T-helper 1 cell treated with Interleukin-12 subunit alpha and Interleukin-12 subunit beta and Interleukin-4 antibody, amounts not matched to agents 30 ng/mL and 1 ng/mL, for 36 hours (primary cell): ENCODE data around the gene SKP1. TPM values are rescaled to one million over a fixed set of nuclear protein-coding genes. Genes with fewer than 3 reads are reported as not detected.

Experiments
- total RNA-seq: library from RNA; stranded (reverse); gene quantifications from 2 replicates; pipeline ENCODE4 v1.2.3, GENCODE V29; 2022

Gene SKP1
- total RNA-seq, 1 donor from 2014 or later, result 229 TPM

Other genes with a start within 250 kb of the SKP1 start
- gene C5orf15, start 208.3 kb downstream of the SKP1 start, total RNA-seq, result 31.7 and 32.2 TPM in 2 replicates
- 237 and 243 TPM in 2 replicates for gene VDAC1, start 172.0 kb downstream of the SKP1 start, total RNA-seq
- gene TCF7, start 62.3 kb downstream of the SKP1 start, total RNA-seq, result 107 and 110 TPM in 2 replicates
- 137 and 143 TPM in 2 replicates for gene PPP2CA, start 49.1 kb upstream of the SKP1 start, total RNA-seq
- 0.74 and 1.1 TPM in 2 replicates for gene CDKL3, start 190.2 kb upstream of the SKP1 start, total RNA-seq
- gene UBE2B, start 194.6 kb upstream of the SKP1 start, total RNA-seq, result 97.6 and 98.9 TPM in 2 replicates
- gene CDKN2AIPNL, start 234.9 kb upstream of the SKP1 start, total RNA-seq, result 22.4 and 24.6 TPM in 2 replicates